Lower lobe of right lung (tissue), 2 donors: ENCODE results near the gene BTBD6. TPM values are rescaled to one million over a fixed set of nuclear protein-coding genes. Genes with fewer than 3 reads are reported as not detected.
A peak's percentile ranks its signal among the peaks of the same experiment; 100 is the strongest.

Experiments
- ATAC-seq, 2 donors: fragments of 200-7000 bp; cut with Tn5 transposase; one replicate each; pipeline ENCODE4 v1.9.1; 2020 to 2022; ENCODE audit warnings: mild to moderate bottlenecking in 2 of 2, moderate library complexity in 2 of 2
- DNase-seq: peaks from one replicate; pipeline ENCODE4 v3.0.0-alpha.2; 2020
- H3K27ac ChIP-seq: fragments of 200-600 bp; one replicate; pipeline ENCODE4 v1.8.0; 2022
- H3K27me3 ChIP-seq: fragments of 200-600 bp; one replicate; pipeline ENCODE4 v1.8.0; 2022; ENCODE audit warnings: low read depth
- H3K36me3 ChIP-seq: fragments of 200-600 bp; one replicate; pipeline ENCODE4 v1.8.0; 2022; ENCODE audit warnings: mild to moderate bottlenecking
- H3K4me1 ChIP-seq: fragments of 200-600 bp; one replicate; pipeline ENCODE4 v1.8.0; 2022
- H3K4me3 ChIP-seq: fragments of 200-600 bp; one replicate; pipeline ENCODE4 v1.8.0; 2022; ENCODE audit warnings: mild to moderate bottlenecking
- H3K9me3 ChIP-seq: fragments of 200-600 bp; one replicate; pipeline ENCODE4 v1.8.0; 2022
- intact Hi-C: fragments of 100-400 bp; cut with DNase I; formaldehyde crosslinking; loops from one replicate; pipeline ENCODE4 v1.11.0; 2022
- total RNA-seq: library from RNA; stranded (reverse); fragmentation: NEBNext Ultra II Directional; extraction: Animal tissue kit (Norgen Biotek cat#: 25700); gene quantifications from one replicate; pipeline ENCODE4 v1.2.1, GENCODE V29; 2021
- TF ChIP-seq, protein P1 (sequence below): fragments of 200-600 bp; IDR thresholded peaks from one replicate; pipeline ENCODE4 v1.8.0; 2022; ENCODE audit warnings: antibody characterized with exemption, mild to moderate bottlenecking
- donor health status: DM: no; HTN: yes; CAD: no; lungs with severe emphysema.

BTBD6 gene
- total RNA-seq, 1 donor from 2014 or later: 53.0 TPM

DNA sequence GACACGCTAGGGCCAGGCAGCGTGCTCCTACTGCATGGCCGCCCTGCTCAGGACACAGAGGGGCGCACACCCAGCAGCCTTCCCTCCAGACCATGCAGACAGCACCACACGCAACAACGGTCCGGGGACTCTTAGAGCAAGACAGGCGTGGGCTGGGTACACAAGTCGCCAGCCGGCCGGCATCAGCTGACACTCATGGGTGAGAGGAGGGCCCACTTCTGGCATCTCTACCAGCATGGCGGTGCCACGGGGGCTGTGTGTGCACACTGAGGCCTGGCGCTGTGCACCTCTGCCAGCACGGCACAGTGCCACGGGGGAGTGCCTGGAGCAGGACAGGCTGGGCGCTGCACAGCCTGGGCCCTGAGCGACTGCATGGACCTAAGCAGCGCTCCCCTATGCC, 6.7 kb upstream of the BTBD6 start:
- DNase-seq (no peak), ATAC-seq (peak; percentile 11 to 30)
- Histone ChIP-seq H3K4me3 (no peak overlapping the region), H3K36me3 (peaks cover 20% of the 10 kb centered on the region), H3K27ac (no peak overlapping the region), H3K27me3 (no peaks in the 10 kb centered on the region), H3K9me3 (no peaks in the 10 kb centered on the region), H3K4me1 (no peaks in the 10 kb centered on the region)
- TF ChIP-seq, protein P1, sequence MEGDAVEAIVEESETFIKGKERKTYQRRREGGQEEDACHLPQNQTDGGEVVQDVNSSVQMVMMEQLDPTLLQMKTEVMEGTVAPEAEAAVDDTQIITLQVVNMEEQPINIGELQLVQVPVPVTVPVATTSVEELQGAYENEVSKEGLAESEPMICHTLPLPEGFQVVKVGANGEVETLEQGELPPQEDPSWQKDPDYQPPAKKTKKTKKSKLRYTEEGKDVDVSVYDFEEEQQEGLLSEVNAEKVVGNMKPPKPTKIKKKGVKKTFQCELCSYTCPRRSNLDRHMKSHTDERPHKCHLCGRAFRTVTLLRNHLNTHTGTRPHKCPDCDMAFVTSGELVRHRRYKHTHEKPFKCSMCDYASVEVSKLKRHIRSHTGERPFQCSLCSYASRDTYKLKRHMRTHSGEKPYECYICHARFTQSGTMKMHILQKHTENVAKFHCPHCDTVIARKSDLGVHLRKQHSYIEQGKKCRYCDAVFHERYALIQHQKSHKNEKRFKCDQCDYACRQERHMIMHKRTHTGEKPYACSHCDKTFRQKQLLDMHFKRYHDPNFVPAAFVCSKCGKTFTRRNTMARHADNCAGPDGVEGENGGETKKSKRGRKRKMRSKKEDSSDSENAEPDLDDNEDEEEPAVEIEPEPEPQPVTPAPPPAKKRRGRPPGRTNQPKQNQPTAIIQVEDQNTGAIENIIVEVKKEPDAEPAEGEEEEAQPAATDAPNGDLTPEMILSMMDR: no peak
- intact Hi-C loops: no loop called here

DNA sequence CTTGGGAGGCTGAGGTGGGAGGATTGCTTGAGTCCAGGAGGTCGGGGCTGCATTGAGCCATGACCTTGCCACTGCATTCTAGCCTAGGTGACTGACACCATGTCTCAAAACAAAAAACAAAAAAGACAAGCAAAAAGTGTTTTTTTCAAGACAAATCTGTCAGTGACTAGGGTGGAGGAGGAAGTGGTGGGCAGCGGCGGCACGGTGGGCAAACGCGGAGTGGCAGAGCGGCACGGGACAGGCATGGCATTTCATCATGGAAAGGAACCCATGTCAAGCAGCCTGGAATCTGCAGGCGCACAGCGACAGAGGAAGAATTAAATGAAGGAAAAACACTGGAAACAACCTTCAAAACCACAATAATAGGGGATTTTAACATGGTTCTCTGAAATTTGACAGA, 4.0 kb upstream of the BTBD6 start:
- TF ChIP-seq, protein P1: no peak
- Histone ChIP-seq H3K36me3 (peaks cover 20% of the 10 kb centered on the region), H3K4me1 (peaks cover 11% of the 10 kb centered on the region), H3K4me3 (no peak overlapping the region), H3K9me3 (no peaks in the 10 kb centered on the region), H3K27me3 (no peaks in the 10 kb centered on the region), H3K27ac (no peak overlapping the region)
- intact Hi-C loops: no loop called here
- no peak for DNase-seq
- ATAC-seq: no peak

DNA sequence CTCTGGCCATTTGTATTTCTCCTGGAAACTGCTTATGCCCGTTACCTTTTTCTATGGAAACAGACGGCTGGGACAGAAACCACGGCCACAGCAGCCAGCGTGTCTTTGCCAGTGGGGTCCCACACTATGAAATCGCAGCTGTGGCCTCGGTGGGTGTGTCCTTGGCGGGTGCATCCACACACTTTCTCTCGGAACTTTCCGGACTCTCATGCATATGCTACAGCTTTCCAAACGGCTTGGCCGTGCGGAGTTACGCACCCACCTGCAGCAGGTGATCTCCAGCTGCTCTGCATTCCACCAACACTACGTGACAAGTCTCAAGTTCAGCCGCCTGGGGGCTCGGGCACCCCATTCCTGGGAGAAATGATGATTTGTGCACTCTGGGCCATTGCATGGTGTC, 1.3 kb upstream of the BTBD6 start:
- H3K27me3 ChIP-seq: no peaks in the 10 kb centered on the region
- peaks cover 33% of the 10 kb centered on the region for H3K36me3 ChIP-seq
- intact Hi-C loops: no loop called here
- TF ChIP-seq, protein P1: no peak
- no peak overlapping the region for H3K27ac ChIP-seq
- DNase-seq (no peak), ATAC-seq (no peak)
- no peak overlapping the region for H3K4me3 ChIP-seq
- peaks cover 18% of the 10 kb centered on the region for H3K4me1 ChIP-seq
- H3K9me3 ChIP-seq: no peaks in the 10 kb centered on the region

DNA sequence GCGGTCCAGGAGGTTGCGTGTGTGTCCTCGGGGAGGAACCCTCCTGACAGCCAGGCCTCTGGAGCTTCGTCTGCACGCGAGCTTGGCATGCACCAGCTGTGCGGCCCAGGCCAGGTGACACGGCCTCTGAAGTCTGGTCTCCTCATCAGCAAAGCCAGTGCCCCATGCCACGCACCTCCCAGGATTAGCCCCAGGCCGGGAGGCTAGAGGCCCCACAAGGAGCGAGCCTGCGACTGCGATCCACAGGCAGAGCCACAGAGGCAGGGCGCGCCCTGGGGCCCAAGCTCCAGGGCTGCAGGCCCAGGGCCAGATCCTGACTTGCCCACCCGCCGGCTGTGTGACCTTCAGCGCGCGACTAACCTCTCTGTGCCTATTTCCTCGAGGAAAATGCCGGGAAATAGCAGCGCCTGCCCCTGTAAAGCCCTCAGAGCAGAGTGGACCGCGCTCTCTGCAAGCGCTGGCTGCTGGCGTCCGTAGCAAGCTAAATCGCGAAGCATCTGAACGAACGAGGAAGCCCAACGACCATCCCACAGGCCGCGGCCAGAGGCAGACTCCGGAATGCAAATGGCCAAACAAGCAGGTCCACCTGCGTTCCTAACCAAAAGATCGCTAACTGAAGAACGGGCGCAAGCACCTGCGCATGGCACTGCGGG, 492 bp upstream of the BTBD6 start:
- ATAC-seq (peak; percentile 29 to 40), DNase-seq (peak; percentile 54)
- H3K36me3 ChIP-seq: peaks cover 41% of the 10 kb centered on the region
- TF ChIP-seq, protein P1: no peak
- intact Hi-C loops: no loop called here
- H3K27ac ChIP-seq: peak overlapping the region; percentile 88
- no peaks in the 10 kb centered on the region for H3K27me3 ChIP-seq
- peaks cover 18% of the 10 kb centered on the region for H3K4me1 ChIP-seq
- H3K9me3 ChIP-seq: no peaks in the 10 kb centered on the region
- H3K4me3 ChIP-seq: peak overlapping the region; percentile 66

DNA sequence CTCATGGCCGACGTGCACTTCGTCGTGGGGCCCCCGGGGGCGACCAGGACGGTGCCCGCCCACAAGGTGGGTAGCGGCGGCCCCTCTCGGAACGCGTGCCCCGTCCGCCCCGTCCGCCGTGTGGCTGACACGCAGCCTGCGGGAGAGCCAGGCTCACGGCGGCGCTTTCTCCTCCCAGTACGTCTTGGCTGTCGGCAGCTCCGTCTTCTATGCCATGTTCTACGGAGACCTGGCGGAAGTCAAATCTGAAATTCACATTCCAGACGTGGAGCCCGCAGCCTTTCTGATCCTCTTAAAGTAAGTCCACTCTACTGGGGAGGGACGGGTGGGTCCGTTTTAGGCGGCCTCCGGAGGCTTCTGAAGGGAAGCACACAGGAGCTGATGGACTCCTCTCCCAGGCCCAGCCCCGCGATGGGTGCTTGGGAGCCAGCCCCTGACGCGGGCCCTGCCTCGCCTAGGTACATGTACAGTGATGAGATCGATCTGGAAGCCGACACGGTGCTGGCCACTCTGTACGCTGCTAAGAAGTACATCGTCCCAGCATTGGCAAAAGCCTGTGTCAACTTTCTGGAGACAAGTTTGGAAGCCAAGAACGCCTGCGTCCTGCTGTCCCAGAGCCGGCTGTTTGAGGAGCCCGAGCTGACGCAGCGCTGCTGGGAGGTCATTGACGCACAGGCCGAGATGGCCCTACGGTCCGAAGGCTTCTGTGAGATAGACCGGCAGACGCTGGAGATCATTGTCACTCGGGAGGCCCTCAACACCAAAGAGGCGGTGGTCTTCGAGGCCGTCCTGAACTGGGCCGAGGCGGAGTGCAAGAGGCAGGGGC, 1.1 kb downstream of the BTBD6 start:
- H3K27ac ChIP-seq: peak overlapping the region; percentile 73
- H3K27me3 ChIP-seq: no peaks in the 10 kb centered on the region
- ATAC-seq (peak in 1 of 2 donors; percentile 22), DNase-seq (peak; percentile 57)
- peak overlapping the region; percentile 66 for H3K4me3 ChIP-seq
- H3K36me3 ChIP-seq: peaks cover 46% of the 10 kb centered on the region
- H3K9me3 ChIP-seq: no peaks in the 10 kb centered on the region
- intact Hi-C loops: no loop called here
- TF ChIP-seq, protein P1: no peak
- H3K4me1 ChIP-seq: peaks cover 18% of the 10 kb centered on the region
